A549 (cell line): Measurements from ENCODE around the gene C1D. TPM values are rescaled to one million over a fixed set of nuclear protein-coding genes. Genes with fewer than 3 reads are reported as not detected.

Experiments used
- ATAC-seq, 2 experiments: fragments of 200-7000 bp in 1 of 2; fragments of >200 bp in 1 of 2; cut with Nextera tagmentation in 1 of 2; cut with Tn5 transposase in 1 of 2; 3 replicates each; pipeline versions ENCODE4 v1.8.0 to v1.9.1; 2018 to 2020; ENCODE audit warnings: mild to moderate bottlenecking in 1 of 2, moderate library complexity in 1 of 2
- CTCF ChIA-PET: fragments of 300-600 bp; sonication (Branson Sonifier 250); formaldehyde crosslinking; extraction: SDS; loops from one replicate; lab custom pipeline; 2021; ENCODE audit warnings: antibody characterized with exemption, inconsistent platforms; lab: Yijun Ruan, JAX
- POLR2A ChIA-PET: fragments of 350-600 bp; formaldehyde crosslinking; extraction: SDS; loops from one replicate; lab custom pipeline; 2021; ENCODE audit warnings: antibody characterized with exemption, inconsistent platforms; lab: Yijun Ruan, JAX
- DNase-seq, 2 experiments: peaks; one replicate each; pipeline versions ENCODE4 v3.0.0 to v3.0.0-alpha.2; 2011 to 2016; ENCODE audit warnings: low read depth in 1 of 2, low spot score in 1 of 2
- FAIRE-seq: peaks from 2 replicates; lab custom pipeline; 2011; peaks lifted over from hg19 to GRCh38; lab: Jason Lieb, UNC
- H3K27ac ChIP-seq, 2 experiments: fragments of >200 bp; sonication (Bioruptor Twin); formaldehyde crosslinking; 3 replicates each; pipeline ENCODE4 v1.5.1; 2016 to 2017
- H3K4me1 ChIP-seq: fragments of >200 bp; sonication (Bioruptor Twin); formaldehyde crosslinking; 3 replicates; pipeline ENCODE4 v1.6.1; 2016
- H3K4me2 ChIP-seq: fragments of >200 bp; sonication (Bioruptor Twin); formaldehyde crosslinking; 3 replicates; pipeline ENCODE4 v1.6.1; 2016
- H3K4me3 ChIP-seq: fragments of >200 bp; sonication (Bioruptor Twin); formaldehyde crosslinking; 3 replicates; pipeline ENCODE4 v1.5.1; 2016
- H3K9me3 ChIP-seq: fragments of >200 bp; sonication (Bioruptor Twin); formaldehyde crosslinking; 3 replicates; pipeline ENCODE4 v1.6.1; 2016
- BHLHE40 ChIP-seq: IDR thresholded peaks from 2 replicates; pipeline ENCODE4 v1.6.1; 2012; ENCODE audit warnings: low read depth, low read length, inconsistent platforms
- CBX2 ChIP-seq: fragments of 200-600 bp; sonication (generic); IDR thresholded peaks from 2 replicates; pipeline ENCODE4 v1.6.1; 2016; ENCODE audit warnings: low read depth, mild to moderate bottlenecking, borderline replicate concordance
- CHD4 ChIP-seq: fragments of 200-600 bp; sonication (generic); IDR thresholded peaks from 2 replicates; pipeline ENCODE4 v1.6.1; 2016; ENCODE audit warnings: antibody characterized with exemption, mild to moderate bottlenecking, borderline replicate concordance
- EHF ChIP-seq: fragments of 250-450 bp; sonication (Bioruptor Pico); IDR thresholded peaks from 2 replicates; pipeline ENCODE4 v1.5.0; 2020; ENCODE audit warnings: mild to moderate bottlenecking
- EHMT2 ChIP-seq: fragments of 200-600 bp; sonication (generic); IDR thresholded peaks from 2 replicates; pipeline ENCODE4 v1.6.1; 2016; ENCODE audit warnings: antibody characterized with exemption, low read depth, mild to moderate bottlenecking, moderate library complexity
- EP300 ChIP-seq, 2 experiments: fragments of >200 bp; sonication (Bioruptor Twin); formaldehyde crosslinking; IDR thresholded peaks; 2 replicates in 1 of 2; 3 replicates in 1 of 2; pipeline ENCODE4 v1.6.1; 2016 to 2017
- FOSB ChIP-seq: fragments of 250-450 bp; sonication (Bioruptor Pico); IDR thresholded peaks from 2 replicates; pipeline ENCODE4 v1.5.0; 2020; ENCODE audit warnings: mild to moderate bottlenecking, moderate library complexity
- GATA3 ChIP-seq: IDR thresholded peaks from 2 replicates; pipeline ENCODE4 v1.6.1; 2012; ENCODE audit warnings: borderline replicate concordance
- KDM1A ChIP-seq: fragments of 200-600 bp; sonication (generic); IDR thresholded peaks from 2 replicates; pipeline ENCODE4 v1.6.1; 2016; ENCODE audit warnings: low read depth, mild to moderate bottlenecking
- KDM5A ChIP-seq: fragments of 200-600 bp; sonication (generic); IDR thresholded peaks from 2 replicates; pipeline ENCODE4 v1.6.1; 2016; ENCODE audit warnings: antibody characterized with exemption, mild to moderate bottlenecking
- NFE2L2 ChIP-seq: fragments of 150-350 bp; conservative IDR thresholded peaks from 2 replicates; pipeline ENCODE4 v1.6.1; 2014; ENCODE audit warnings: low read length
- NR3C1 ChIP-seq: fragments of >200 bp; sonication (Bioruptor Twin); formaldehyde crosslinking; IDR thresholded peaks from 3 replicates; pipeline ENCODE4 v1.6.1; 2017
- PHF8 ChIP-seq: fragments of 200-600 bp; sonication (generic); IDR thresholded peaks from 2 replicates; pipeline ENCODE4 v1.6.1; 2016; ENCODE audit warnings: low read depth, mild to moderate bottlenecking, antibody characterized with exemption, moderate library complexity, borderline replicate concordance
- POLR2A ChIP-seq: IDR thresholded peaks from 2 replicates; pipeline ENCODE4 v1.6.1; 2012; ENCODE audit warnings: mild to moderate bottlenecking, low read length
- POLR2AphosphoS2 ChIP-seq: conservative IDR thresholded peaks from 2 replicates; pipeline ENCODE4 v1.6.1; 2012; ENCODE audit warnings: low read length, improper control_type of control experiment, inconsistent platforms
- RARB ChIP-seq: fragments of 250-450 bp; sonication (Bioruptor Pico); IDR thresholded peaks from 2 replicates; pipeline ENCODE4 v1.8.0; 2021; ENCODE audit warnings: mild to moderate bottlenecking, moderate library complexity
- SREBF2 ChIP-seq: fragments of 450-650 bp; IDR thresholded peaks from 2 replicates; pipeline ENCODE4 v1.6.1; 2014; ENCODE audit warnings: mild to moderate bottlenecking, moderate library complexity
- TP53 ChIP-seq: fragments of 250-450 bp; sonication (Bioruptor Pico); IDR thresholded peaks from 2 replicates; pipeline ENCODE4 v1.5.0; 2021; ENCODE audit warnings: mild to moderate bottlenecking, moderate library complexity
- ZFP36 ChIP-seq: fragments of 450-650 bp; IDR thresholded peaks from 2 replicates; pipeline ENCODE4 v1.6.1; 2014; ENCODE audit warnings: borderline replicate concordance; ENCODE audit not compliant: partially characterized antibody
- WGBS: methylation state at CpG from one replicate; pipeline ENCODE4 v1.1.6; 2017; ENCODE audit errors: missing lambda C conversion rate; 5-methylcytosine and 5-hydroxymethylcytosine counted together
- polyA plus RNA-seq, 4 experiments: library from polyadenylated mRNA; depleted of rRNA in 3 of 4; stranded (reverse); fragments of >200 nt; fragmentation: RNase III in 1 of 4; extraction: RNeasy Plus Mini Kit Qiagen cat#74134 plus additional on column Dnase treatment in 1 of 4; gene quantifications; 2 replicates in 3 of 4; 3 replicates in 1 of 4; pipeline ENCODE4 v1.2.3, GENCODE V29; 2011 to 2017
- TF ChIP-seq, protein P1 (sequence below): fragments of >200 bp; sonication (Bioruptor Twin); formaldehyde crosslinking; IDR thresholded peaks from 3 replicates; pipeline ENCODE4 v1.5.1; 2016
- TF ChIP-seq, protein P2 (sequence below): IDR thresholded peaks from 2 replicates; pipeline ENCODE4 v1.6.1; 2012
- TF ChIP-seq, protein P3 (sequence below): fragments of 200-600 bp; sonication (generic); IDR thresholded peaks from 2 replicates; pipeline ENCODE4 v1.6.1; 2016; ENCODE audit warnings: antibody characterized with exemption, mild to moderate bottlenecking, moderate library complexity

Gene C1D
- polyA plus RNA-seq, 2 of the 4 experiments (the other 2 are of a cell fraction): 62.5 to 89.1 TPM

DNA sequence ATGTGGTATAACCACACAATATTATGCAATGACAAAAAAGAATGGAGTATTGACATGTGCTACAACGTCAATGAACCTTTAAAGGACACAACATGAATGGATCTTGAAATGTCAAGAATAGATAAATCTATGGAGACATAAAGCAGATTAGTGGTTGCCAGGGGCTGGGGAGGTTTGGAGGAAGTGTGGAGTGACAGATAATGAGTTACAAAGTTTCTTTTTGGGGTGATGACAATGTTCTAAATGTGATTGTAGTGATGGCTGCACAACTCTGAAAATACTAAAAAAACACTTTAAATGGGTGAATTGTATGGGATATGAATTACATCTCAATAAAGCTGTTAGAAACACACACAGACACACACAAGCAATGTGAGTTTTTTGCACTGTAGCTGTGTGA lies 37.4 kb upstream of the C1D start:
- no peak overlapping the region for H3K4me3 ChIP-seq
- POLR2A ChIA-PET: no interaction called here
- no peak for ATAC-seq
- H3K9me3 ChIP-seq: no peaks in the 10 kb centered on the region
- DNase-seq: no peak
- WGBS: 11% methylated on average over 1 of the region's 1 CpG
- H3K4me2 ChIP-seq: no peak overlapping the region
- no peak for TF ChIP-seq FOSB (CRISPR knock-in tag)
- TF ChIP-seq KDM1A: no peak
- TF ChIP-seq NR3C1: no peak
- no peak for TF ChIP-seq ZFP36
- TF ChIP-seq EHF (CRISPR knock-in tag): no peak
- no peak for TF ChIP-seq PHF8
- TF ChIP-seq EHMT2: no peak
- TF ChIP-seq KDM5A: no peak
- TF ChIP-seq RARB (CRISPR knock-in tag): no peak
- TF ChIP-seq GATA3: no peak
- TF ChIP-seq NFE2L2: no peak
- TF ChIP-seq, all 56 proteins: peak for 0
- CTCF ChIA-PET: interaction anchor here (0.9 to 1.0 kb wide), 2 partner anchors 12 to 22 kb away, joined by 3 read pairs; no protein-coding TSS in a partner anchor
- no peak for FAIRE-seq
- Histone ChIP-seq H3K27ac (no peak overlapping the region), H3K4me1 (no peaks in the 10 kb centered on the region)

DNA sequence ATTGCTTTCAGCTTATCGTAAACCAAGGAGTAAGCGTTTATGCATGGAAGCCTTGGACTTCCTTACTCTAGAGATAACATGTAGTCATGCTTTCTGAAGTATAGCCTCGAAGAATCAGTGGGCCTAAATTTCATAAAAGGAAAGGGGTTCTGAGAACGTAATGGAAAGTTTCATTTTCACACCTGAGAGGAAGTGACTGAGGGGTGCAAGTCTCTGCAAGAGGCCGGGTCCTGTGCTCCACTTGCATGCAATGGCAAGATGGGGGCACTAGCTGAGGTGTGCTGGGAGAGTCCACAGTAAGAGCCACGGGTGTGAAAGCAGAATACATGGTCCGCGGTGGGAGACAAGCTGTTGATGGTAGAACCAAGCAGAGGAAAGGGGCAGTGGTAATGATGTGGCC lies 36.5 kb upstream of the C1D start:
- 59% methylated on average over 8 of the region's 8 CpGs for WGBS
- FAIRE-seq (no peak), ATAC-seq (no peak), DNase-seq (no peak)
- ChIA-PET CTCF (interaction anchor here (1.6 kb wide), 1 partner anchor 23 kb away, joined by 4 read pairs; no protein-coding TSS in a partner anchor), POLR2A (no interaction called here)
- H3K27ac ChIP-seq: no peak overlapping the region
- H3K9me3 ChIP-seq: no peaks in the 10 kb centered on the region
- H3K4me2 ChIP-seq: no peak overlapping the region
- no peaks in the 10 kb centered on the region for H3K4me1 ChIP-seq
- TF ChIP-seq POLR2AphosphoS2: no peak
- no peak for TF ChIP-seq GATA3
- TF ChIP-seq, protein P1, sequence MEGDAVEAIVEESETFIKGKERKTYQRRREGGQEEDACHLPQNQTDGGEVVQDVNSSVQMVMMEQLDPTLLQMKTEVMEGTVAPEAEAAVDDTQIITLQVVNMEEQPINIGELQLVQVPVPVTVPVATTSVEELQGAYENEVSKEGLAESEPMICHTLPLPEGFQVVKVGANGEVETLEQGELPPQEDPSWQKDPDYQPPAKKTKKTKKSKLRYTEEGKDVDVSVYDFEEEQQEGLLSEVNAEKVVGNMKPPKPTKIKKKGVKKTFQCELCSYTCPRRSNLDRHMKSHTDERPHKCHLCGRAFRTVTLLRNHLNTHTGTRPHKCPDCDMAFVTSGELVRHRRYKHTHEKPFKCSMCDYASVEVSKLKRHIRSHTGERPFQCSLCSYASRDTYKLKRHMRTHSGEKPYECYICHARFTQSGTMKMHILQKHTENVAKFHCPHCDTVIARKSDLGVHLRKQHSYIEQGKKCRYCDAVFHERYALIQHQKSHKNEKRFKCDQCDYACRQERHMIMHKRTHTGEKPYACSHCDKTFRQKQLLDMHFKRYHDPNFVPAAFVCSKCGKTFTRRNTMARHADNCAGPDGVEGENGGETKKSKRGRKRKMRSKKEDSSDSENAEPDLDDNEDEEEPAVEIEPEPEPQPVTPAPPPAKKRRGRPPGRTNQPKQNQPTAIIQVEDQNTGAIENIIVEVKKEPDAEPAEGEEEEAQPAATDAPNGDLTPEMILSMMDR: no peak
- TF ChIP-seq FOSB (CRISPR knock-in tag): no peak
- TF ChIP-seq EP300 (IDR thresholded peaks at IDR 0.05): no peak
- TF ChIP-seq TP53 (CRISPR knock-in tag): no peak
- TF ChIP-seq BHLHE40: no peak
- TF ChIP-seq SREBF2: no peak
- no peak for TF ChIP-seq NFE2L2
- TF ChIP-seq, protein P2, sequence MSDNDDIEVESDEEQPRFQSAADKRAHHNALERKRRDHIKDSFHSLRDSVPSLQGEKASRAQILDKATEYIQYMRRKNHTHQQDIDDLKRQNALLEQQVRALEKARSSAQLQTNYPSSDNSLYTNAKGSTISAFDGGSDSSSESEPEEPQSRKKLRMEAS: no peak
- no peak for TF ChIP-seq CHD4
- TF ChIP-seq POLR2A: no peak
- no peak for TF ChIP-seq CBX2
- TF ChIP-seq, protein P3, sequence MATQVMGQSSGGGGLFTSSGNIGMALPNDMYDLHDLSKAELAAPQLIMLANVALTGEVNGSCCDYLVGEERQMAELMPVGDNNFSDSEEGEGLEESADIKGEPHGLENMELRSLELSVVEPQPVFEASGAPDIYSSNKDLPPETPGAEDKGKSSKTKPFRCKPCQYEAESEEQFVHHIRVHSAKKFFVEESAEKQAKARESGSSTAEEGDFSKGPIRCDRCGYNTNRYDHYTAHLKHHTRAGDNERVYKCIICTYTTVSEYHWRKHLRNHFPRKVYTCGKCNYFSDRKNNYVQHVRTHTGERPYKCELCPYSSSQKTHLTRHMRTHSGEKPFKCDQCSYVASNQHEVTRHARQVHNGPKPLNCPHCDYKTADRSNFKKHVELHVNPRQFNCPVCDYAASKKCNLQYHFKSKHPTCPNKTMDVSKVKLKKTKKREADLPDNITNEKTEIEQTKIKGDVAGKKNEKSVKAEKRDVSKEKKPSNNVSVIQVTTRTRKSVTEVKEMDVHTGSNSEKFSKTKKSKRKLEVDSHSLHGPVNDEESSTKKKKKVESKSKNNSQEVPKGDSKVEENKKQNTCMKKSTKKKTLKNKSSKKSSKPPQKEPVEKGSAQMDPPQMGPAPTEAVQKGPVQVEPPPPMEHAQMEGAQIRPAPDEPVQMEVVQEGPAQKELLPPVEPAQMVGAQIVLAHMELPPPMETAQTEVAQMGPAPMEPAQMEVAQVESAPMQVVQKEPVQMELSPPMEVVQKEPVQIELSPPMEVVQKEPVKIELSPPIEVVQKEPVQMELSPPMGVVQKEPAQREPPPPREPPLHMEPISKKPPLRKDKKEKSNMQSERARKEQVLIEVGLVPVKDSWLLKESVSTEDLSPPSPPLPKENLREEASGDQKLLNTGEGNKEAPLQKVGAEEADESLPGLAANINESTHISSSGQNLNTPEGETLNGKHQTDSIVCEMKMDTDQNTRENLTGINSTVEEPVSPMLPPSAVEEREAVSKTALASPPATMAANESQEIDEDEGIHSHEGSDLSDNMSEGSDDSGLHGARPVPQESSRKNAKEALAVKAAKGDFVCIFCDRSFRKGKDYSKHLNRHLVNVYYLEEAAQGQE: no peak
- no peak overlapping the region for H3K4me3 ChIP-seq
